ENCODE data around the gene PIEZO1.

The PIEZO1 gene

DNA sequence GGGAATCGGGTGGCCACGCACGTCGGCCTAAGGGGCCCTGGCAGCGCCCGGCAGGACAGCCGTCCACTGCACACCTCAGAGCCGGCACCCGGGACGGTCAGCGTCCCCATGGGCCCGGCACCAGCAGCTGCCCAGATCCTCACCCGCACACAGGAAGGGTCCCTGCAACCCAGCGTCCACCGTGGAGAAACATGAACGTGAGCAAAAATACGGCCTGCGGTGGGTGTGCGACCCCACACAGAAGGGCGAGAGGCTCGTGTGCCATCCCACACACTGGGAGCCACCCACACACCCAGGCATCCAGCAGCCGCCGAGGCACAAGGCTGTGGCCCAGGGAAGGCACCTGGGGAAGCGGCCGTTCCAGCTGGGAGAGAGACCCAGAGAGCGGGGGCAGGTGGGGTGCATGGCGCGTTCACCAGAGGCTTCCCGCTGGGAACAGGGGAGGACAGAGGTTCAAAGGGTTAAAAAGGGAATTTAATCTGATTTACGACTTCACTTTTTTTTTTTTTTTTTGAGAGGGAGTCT is 6.4 kb downstream of the PIEZO1 start:
- ChIA-PET CTCF (interaction anchor here (1.8 to 7.8 kb wide), 3 partner anchors 34 to 389 kb away, joined by 5 to 80 read pairs (median 74); no protein-coding TSS in a partner anchor), POLR2A (no interaction called here)
- DNase-seq (ENCODE audit: extremely low spot score) = no peak
- TF ChIP-seq, protein P1, sequence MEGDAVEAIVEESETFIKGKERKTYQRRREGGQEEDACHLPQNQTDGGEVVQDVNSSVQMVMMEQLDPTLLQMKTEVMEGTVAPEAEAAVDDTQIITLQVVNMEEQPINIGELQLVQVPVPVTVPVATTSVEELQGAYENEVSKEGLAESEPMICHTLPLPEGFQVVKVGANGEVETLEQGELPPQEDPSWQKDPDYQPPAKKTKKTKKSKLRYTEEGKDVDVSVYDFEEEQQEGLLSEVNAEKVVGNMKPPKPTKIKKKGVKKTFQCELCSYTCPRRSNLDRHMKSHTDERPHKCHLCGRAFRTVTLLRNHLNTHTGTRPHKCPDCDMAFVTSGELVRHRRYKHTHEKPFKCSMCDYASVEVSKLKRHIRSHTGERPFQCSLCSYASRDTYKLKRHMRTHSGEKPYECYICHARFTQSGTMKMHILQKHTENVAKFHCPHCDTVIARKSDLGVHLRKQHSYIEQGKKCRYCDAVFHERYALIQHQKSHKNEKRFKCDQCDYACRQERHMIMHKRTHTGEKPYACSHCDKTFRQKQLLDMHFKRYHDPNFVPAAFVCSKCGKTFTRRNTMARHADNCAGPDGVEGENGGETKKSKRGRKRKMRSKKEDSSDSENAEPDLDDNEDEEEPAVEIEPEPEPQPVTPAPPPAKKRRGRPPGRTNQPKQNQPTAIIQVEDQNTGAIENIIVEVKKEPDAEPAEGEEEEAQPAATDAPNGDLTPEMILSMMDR (IDR thresholded peaks at IDR 0.05; ENCODE audit: control extremely low read depth, extremely low read depth, low read depth, missing control alignments) = no peak

DNA sequence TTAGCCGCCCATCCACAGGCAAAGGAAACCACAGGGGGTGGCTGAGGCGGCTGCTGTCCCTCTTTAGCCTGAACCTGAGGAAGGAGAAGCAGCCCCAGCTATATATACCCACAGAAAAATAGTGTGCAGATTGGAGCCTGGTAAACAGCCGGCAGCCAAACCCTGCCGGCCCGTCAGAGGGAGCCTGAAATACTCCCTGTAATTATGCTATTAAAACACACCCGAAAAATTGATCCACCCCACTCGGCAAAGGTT is 6.8 kb downstream of the PIEZO1 start:
- POLR2A ChIA-PET = no interaction called here
- TF ChIP-seq, protein P1 (IDR thresholded peaks at IDR 0.05; ENCODE audit: control extremely low read depth, extremely low read depth, low read depth, missing control alignments) = no peak
- no peak for DNase-seq (ENCODE audit: extremely low spot score)
- CTCF ChIA-PET = interaction anchor here (1.6 to 7.6 kb wide), 3 partner anchors 34 to 389 kb away, joined by 5 to 74 read pairs (median 6); no protein-coding TSS in a partner anchor

DNA sequence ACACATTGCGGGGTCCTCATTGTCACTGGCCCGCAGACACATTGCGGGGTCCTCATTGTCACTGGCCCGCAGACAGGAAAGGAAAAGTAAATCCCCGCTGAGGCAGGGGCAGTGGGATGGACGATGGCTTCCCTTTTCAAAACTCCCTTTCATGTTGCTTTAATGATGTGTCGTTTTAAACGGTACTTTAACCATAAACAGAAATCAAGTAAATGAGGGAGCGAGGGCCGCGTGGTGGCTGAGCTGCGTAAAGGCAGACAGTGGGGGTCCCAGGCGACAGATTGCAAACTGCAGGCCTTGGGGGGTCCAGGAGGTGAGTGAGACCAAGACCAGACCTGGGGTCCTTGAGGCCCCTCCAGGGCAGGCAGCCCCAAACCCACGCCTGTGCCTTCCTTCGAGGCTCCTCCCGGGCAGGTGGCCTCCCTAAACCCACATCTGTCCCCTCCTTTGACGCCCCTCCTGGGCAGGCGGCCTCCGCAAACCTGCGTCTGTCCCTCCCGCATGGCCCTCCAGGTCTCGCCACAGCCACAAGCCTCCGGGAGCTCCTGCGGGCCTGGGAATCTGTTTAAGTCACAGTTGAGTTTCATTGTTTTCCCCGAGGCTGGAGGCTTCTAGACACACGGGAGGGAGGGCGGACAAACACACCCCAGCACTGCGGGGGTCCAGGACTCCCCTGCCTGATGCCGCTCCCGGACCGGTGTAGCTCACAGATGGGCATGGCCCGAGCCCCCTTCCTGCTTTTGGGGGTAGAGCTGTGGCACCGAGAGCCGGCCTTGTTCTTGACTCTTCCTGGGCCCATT is 7.3 kb downstream of the PIEZO1 start:
- TF ChIP-seq, protein P1 (IDR thresholded peaks at IDR 0.05; ENCODE audit: control extremely low read depth, extremely low read depth, low read depth, missing control alignments) = no peak
- no peak for DNase-seq (ENCODE audit: extremely low spot score)
- ChIA-PET POLR2A (no interaction called here), CTCF (interaction anchor here (1.1 to 7.6 kb wide), 4 partner anchors 11 to 390 kb away, joined by 4 to 74 read pairs (median 6); no protein-coding TSS in a partner anchor)

DNA sequence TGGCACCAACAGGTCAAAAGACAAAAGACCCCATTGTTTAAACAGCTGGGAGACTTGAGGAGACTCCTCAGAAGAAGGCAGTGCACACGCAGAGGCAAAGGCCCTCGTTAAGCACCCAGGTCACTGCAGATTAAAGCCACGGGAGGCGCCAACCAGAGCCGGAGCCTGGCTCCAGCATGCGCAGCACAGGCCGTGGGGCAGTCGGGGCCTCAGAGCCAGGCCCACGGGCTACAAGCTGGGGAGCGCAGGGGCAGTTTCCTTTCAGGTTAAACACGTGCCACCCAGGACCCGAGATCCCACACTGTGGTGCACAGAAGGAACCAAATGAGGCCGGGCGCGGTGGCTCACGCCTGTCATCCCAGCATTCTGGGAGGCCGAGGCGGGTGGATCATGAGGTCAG is 9.2 kb downstream of the PIEZO1 start:
- DNase-seq (ENCODE audit: extremely low spot score) = no peak
- ChIA-PET POLR2A (no interaction called here), CTCF (interaction anchor here (0.8 to 1.5 kb wide), 3 partner anchors 33 to 40 kb away, joined by 3 to 4 read pairs (median 3); no protein-coding TSS in a partner anchor)
- TF ChIP-seq, protein P1 (IDR thresholded peaks at IDR 0.05; ENCODE audit: control extremely low read depth, extremely low read depth, low read depth, missing control alignments) = no peak

DNA sequence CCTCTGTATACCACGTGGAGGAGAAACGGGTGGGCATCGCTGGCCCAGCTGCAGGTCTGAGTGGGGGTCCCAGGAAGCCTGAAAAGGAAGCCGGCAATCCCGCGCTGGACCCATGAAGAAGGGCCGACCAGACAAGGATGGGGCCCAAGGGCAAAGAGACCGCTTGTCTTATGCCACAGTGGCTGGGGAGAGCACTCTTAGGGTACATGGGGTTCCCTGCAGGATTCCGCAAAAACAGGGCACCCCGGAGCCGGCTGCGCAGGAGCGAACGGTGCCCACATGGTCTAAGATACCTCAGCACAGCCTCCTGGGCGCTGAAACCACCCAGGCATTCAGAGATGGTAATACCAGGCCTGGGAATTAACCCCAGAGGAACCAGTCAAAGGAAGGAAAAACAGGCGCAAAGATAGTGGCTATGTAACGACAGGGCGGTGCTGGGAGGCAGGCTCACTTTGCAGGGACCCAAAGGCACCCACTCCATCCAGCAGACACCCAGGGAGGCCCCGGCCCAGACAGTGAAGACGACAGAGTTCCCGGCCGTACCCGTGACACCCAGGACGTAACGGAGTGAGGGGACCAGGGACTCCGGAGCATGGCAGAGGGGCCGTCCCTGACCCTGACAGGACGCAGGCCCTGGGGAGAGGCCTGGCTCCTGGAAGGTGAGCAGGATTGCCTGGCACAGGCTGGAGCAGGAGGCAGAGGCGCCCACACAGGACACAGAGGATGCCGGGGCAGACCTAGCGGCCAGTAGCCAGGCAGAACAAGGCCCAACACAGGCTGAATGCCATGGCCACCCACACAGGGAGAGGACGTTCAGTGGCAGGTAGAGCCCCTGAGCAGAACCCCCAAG is 10.3 kb downstream of the PIEZO1 start:
- no peak for DNase-seq (ENCODE audit: extremely low spot score)
- ChIA-PET POLR2A (interaction anchor here (0.6 kb wide), 1 partner anchor 15 kb away, joined by 4 read pairs; no protein-coding TSS in a partner anchor), CTCF (interaction anchor here (1.0 to 1.7 kb wide), 3 partner anchors 37 to 39 kb away, joined by 3 to 10 read pairs (median 4); no protein-coding TSS in a partner anchor)
- TF ChIP-seq, protein P1 (IDR thresholded peaks at IDR 0.05; ENCODE audit: control extremely low read depth, extremely low read depth, low read depth, missing control alignments) = no peak

DNA sequence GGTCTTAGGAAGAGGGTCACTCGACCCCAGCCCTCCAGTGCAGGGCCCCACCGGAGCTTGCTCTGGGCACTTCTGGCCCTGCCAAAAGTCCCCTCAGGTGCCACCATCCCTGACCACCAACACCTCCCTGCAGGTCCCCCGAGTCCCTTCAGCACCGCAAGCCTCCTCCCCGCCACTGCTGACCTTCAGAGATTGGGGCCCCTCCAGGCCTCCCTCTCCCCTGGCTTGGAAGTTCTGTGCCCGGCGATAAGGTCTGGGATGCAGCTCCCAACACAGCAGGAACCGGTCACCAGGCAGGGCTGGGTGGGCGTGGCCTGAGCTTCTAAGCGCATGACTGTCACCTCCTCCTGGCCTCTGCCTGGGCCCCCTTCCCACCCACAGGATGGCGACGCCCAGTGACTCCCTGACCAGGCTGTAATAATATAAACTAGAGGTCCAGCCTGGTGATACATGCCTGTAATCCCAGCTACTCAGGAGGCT is 11.2 kb downstream of the PIEZO1 start:
- ChIA-PET POLR2A (interaction anchor here (1.2 kb wide), 1 partner anchor 11 kb away, joined by 5 read pairs; the partner anchor contains the start of gene PIEZO1), CTCF (interaction anchor here (1.7 to 1.9 kb wide), 2 partner anchors 30 to 36 kb away, joined by 4 to 10 read pairs; no protein-coding TSS in a partner anchor)
- no peak for DNase-seq (ENCODE audit: extremely low spot score)
- TF ChIP-seq, protein P1 (IDR thresholded peaks at IDR 0.05; ENCODE audit: control extremely low read depth, extremely low read depth, low read depth, missing control alignments) = no peak

All from GM10248 (cell line).